DMS153 (cell line): ENCODE results near the gene MST1.
"Not testable (repeated sequence)": the region's sequence is repeated elsewhere in the genome, so short reads cannot be mapped to it uniquely, and the experiment has no call there.

Experiments used
- DNase-seq: peaks from one replicate; lab custom pipeline; 2025; lab: John Stamatoyannopoulos, UW

MST1 gene

DNA sequence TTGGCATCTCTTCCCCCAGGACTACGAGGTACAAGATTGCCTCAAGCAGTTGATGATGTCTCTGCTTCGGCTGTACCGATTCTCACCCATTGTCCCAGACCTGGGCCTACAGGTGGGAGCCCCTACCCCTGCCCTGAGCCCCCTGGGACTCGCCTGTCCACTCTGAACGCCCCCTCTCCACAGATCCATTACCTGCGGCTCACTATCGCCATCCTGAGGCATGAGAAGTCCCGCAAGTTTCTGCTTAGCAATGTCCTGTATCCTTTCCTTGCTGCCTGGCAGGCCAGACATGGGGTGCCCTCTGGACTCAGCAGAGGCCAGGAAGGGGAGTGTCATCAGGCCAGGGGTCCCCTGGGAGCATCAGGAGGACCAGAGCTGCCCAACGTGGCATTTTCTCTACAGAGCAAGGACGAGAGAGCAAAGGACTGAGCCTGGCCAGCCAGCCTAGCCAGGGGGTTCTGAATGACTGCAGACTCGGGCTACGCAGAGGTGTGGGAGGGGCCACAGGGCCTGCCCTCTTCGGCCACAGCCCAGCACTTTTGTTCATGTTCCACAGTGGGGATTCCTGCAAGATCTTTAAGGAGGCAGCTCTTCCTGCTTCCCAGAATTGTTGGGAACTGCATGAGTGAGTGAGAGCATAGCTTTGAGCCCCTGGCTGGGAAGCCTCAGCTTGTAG, 11.3 kb upstream of the MST1 start:
- DNase-seq, result no peak

DNA sequence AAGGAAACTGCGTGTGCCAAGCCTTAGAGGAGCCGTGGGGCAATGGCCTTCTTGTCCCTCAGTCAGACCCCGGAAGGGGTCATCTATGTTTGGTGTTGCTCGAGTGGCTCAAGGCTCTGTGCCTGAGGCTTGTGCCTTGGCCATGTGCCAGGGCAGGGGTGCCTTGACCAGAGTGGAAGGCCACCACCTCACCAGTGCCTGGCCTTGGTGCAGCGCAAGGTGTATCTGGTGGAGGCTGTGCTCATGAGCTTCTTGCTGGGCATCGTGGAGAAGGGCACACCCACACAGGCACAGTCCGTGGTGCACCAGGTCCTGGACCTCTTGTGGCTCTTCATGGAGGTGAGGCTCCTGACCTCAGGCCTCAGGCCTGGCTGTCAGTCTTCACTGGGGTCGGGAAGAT, 10.7 kb upstream of the MST1 start:
- no peak for DNase-seq

DNA sequence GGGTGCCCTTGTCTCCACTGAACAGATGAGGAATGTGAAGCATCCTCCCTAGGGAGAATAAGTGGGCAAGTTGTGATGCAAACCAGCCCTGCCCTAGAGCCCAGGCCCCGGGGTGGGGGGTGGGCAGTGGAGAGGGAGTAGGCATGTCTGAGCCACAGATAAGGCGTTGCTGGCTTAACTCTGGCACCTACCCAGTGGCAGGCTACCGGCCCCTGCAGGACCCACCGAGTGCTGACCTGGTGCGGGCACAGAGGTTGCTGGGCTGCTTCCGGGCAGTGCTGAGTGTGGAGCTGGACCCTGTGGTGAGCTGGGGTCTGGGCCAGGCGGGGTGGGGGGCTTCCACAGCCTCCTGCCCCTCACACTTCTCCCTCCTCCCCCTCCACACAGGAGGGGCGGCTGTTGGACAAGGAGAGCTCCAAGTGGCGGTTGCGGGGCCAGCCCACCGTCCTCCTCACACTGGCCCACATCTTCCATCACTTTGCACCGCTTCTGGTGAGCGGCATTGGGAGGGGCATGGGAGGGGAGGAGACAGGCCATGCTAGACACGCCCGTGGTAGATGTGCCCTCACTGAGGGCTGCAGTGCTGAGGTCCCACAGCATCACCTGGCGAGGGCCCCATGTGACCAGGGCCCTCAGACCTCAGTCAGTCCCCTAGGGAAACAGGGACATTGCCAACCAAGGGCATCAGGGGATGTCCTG, 10.2 kb upstream of the MST1 start:
- DNase-seq, result no peak

DNA sequence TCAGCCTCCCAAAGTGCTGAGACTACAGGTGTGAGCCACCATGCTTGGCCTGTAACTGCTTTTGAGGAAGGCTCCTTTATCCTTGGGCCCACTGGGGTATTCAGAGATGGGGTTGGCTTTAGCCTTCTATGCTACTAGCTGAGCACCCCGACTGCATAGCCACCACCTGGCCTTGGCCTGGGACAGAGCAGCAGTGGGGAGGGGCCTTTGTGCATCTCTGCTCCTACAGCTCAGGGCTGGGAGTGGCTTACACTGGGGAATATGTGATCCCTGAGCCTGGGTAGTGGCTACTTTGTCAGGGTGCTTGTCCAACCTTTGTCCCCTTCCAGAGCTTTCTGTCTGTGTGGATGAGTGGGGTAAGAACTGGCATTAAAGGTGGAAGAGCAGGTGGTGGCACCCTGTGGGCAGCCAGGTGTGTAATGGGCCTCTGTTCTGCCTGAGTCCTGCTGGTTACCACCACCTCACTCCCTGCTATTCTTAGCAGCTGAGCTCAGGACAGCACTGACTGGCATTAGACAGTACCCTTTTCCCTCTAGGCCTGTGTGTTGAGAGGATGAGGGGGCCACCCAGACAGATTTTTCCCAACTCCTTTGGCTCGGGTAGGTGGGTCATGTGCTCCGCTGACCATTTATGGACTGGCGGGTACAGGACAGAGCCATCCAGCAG, 6.2 kb upstream of the MST1 start:
- not testable (repeated sequence) for DNase-seq

DNA sequence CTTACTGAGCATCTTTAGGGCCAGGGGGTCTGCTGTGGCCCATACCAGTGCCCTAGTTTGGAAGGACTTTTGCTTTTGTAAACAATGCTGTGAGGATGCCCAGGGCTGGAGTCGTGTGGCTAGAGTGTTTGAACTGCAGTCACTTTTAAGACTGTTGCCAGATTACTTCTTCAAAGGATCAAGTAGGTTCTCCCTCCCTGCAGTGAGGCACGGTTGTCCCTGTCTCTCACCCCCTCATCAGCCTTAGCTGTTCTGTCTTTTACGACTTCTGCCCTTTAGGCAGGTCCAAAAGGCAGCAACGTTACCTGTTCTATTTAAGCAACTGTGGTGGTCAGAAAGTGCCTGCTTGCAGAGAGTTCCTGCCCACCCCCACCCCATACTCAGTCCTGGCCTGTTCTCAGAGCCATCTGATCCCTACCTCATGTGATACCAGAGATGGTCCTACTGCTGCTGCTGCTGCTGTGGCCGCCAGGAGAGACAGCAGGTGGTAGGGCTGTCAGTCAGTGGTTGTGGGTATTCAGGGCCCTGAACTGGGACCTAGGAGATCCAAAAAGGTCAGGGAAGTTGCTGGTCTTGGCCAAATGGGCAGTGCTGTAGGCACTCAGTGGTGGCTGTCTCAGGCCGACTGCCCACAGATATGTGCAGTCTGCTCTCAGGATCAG, 5.3 kb upstream of the MST1 start:
- DNase-seq, result not testable (repeated sequence)

DNA sequence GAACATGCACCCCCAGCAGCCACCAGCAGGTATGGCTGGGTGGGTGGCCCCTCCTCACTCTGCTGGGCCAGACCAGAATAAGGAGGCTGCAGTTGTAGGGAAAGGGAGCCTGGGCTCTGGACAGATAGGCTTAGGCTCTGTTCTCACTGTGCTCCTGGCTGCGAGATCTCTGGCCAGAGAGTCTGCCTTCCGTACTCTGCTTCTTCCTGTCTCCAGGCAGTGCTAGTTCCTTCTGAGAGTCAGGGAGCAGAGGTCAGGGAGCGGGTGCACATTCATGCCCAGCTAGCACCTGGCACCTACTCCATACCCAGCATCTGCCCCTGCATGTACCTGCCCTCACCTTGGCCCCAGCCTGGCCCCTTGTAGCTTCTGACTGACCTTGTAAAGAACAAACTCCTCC, 2.2 kb upstream of the MST1 start:
- DNase-seq, result not testable (repeated sequence)

DNA sequence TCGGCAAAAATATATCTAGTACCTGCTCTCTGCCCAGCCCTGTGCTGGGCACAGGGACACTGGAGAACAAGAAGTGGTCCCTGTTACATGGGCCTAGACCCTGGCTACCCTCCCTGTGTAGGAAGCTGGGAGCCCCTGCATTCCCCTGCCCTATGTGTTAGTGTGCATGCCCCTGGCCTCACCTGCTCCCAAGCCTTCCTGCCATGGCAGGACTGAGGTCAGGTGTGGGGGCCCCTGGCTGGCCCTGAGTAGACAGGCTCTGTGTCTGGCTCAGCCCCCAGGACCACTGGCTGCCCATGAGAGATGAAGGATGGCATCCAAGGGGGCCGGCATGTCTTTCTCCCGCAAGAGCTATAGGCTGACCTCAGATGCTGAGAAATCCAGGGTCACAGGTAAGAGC, 1.6 kb upstream of the MST1 start:
- not testable (repeated sequence) for DNase-seq

DNA sequence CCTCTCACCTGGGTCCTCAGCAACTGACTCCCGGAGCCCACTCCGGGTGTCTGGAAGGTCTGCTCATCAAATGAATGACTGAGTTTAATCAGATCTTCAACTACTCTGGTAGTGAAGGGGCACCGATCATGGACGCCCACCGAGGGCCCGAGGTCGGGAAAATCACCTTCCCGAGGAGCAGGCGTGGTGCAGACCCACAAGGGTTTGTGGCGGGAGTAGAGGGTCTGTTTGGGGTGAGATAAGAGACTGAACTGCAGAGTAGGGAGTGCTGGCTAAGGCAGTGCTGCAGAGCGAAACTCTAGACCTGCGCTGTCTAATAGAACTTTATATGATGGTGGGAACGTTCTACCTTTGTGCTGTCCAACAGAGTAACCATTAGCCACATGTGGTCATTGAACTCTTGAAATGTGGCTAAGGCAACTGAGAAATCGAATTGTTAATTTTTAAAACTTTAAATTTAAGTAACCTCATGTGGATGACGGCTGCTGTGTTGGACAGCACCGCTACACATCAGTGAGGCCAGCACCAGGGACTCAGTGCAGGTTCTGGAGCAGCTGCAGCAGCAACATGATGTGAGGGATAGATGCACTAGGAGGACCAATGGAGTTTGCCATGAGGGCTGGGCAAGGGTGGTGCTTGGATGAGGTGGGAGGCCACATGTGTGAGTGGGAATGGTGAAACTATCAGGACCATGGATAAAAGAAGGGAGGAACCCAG, 792 bp upstream of the MST1 start:
- not testable (repeated sequence) for DNase-seq

DNA sequence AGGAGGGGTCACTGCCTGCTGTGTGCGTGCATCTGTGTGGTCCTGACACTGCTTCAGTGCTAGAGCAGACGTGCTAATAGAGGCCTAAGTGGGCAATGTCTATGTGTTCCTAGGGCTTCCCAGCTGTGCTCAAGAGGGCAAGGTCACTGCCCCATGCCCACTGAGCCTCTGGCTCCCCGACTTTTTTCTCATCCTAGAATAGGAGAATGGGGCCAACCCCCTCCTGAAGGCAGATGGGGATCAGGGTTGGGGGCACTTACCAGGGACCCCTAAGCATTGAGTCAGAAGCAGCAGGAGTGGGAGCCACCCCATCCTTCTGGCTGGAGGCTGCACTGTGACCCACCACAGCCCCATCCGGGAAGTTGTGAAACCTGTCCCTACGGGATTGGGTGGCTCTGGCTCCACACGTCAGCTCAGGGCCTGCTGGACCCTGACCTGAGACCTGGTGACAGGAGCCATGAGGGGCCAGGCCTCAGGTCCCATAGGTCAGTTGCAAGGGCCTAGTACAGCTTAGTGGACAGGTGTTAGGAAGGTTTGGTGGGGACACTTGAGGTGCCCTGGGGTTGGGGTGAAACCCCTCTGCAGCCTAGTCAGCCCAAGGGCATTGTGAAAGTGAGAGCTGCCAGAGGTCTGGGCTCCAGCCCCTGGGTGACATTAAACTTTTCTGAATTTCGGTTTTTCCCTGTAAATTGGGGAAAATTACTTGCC, 782 bp downstream of the MST1 start:
- DNase-seq, result not testable (repeated sequence)

DNA sequence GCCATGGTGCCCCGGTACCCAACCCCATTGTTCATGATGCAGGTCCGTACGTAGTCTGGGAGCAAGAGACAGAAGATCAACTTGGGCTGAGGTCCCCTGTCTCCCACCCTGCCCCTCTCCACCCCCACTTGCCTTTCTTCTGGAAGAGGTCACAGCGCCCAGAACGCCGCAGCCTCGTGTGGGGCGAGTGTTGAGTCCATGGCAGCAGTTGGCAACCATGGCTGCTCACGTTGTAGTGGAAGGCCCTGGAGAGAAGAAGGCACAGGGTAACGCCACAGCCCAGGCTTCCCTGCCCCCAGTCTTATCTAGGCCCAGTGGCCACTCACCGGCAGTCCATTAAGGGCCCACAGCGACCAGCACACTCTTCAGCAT, 1.9 kb downstream of the MST1 start:
- DNase-seq, result not testable (repeated sequence)

DNA sequence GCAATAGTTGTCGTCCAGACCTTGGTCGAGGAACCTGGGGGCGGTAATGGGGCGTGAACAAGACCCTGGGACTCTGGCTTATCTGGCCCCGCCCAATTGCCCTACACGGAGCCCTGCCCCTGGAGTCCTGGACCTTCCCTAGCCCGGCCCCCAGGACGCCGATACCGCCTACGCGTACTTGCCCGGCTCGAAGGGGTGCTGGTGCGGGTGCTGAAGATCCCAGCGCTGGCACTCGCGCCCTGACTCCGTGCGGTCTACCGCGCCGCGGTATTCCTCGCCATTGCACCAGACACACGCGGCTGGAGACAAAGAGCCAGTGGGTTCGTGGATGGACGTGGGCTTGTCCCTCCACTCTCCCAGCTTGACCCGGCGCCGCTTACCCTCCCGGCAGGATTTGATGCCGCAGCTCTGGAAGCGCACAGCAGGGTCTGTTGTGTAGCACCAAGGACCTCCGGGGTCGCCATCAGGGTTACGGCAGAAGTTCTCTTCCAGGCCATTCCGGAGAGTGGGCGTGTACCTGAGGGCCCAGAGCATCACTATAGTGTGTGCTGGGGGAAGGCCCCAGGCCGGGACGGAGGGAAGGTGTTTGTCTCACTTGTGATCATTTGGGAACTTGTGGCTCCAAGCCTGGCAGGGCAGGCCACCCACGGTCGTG, 2.4 kb downstream of the MST1 start:
- not testable (repeated sequence) for DNase-seq

DNA sequence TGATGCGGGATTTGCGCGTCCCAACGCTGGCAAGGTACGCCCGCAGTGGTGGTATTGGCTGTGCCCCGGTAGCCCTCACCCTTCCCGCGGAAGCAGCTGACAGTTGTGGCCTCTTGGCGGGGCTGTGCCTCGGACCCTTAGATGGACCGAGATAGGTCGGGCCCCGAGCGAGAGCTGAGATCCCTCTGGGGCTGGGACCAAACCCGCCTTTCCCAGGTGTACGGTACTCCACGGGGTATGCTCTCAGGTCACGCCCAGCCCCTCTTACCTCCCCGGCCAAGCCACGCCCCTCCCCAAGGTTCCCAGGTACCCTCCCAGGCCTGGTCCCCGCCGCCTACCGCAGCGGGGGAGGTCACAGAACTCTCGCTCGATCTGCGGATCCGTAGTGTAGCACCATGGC, 2.9 kb downstream of the MST1 start:
- DNase-seq, result not testable (repeated sequence)

DNA sequence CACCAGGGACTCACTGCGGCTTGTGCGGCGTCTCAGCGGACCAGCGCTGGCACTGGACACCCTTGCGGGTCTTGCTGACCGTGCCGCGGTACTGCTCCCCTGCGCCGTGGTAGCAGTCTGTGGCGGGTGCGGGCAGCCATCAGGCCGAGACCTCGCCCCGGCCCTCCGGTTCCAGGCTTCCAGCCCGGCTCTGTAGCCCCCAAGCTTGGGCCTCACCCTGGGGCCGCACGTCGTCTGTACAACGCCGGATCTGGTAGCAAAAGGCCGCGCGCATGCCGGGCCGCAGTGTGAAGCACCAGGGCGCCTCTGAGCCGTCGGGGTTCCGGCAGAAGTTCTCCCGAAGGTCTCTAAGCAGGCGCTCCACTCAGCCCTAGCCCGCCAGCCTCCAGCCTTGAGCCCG, 3.4 kb downstream of the MST1 start:
- not testable (repeated sequence) for DNase-seq

DNA sequence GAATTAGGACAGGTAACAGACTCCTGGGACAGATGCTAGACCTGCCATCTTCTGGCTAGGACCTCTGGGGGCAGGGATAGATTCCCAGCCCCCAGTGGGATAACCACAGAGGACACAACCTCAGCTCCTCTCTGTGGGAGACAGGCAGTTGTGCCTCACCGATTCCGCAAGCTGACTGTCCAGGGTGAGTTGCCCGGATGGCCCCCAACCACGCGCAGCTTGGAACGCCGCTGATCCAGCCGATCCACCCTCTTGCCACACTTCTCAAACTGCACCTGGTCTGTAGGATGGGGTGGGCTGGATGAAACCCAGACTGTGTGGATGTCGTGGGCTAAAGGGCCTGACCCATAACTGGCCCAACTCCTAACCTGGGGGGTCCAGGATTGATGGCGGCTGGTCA, 4.2 kb downstream of the MST1 start:
- DNase-seq, result not testable (repeated sequence)

DNA sequence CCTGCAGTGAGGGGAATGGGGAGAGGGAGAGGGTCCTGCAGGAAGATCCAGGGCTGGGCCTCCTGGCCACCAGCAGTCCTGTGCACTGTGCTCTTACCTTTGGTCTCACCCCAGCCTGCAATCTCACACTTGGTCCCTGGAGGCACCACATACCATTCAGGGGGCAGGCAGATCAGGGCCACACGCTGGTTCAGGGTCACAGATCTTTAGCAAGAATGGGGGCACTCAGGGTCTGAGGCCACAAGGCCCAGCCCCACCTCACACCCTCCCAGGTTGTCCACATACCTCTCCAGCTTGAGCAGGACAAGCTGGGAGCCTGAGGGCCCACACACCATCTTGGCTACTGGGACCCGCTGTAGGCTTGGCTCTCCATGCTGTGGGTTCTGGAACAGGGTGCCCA, 4.8 kb downstream of the MST1 start:
- DNase-seq, result not testable (repeated sequence)

DNA sequence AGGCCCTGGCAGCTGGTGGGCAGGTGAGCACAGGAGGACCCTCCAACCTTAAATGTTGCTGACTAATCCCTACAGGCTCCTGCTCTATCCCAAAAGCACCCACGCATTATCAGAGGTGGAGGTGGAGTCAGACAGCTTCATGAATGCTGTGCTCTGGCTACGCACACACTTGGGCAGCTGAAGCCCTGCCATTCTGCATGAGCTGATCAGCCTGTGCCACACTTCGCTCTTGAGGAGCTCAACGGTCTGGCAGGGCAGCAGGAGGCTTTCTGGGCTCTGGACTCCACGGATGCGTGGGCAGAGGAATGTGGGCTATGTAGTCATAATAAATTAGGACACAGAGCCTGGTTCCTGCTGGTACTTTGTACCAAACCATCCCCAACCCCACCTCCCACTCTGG, 6.1 kb downstream of the MST1 start:
- no peak for DNase-seq

DNA sequence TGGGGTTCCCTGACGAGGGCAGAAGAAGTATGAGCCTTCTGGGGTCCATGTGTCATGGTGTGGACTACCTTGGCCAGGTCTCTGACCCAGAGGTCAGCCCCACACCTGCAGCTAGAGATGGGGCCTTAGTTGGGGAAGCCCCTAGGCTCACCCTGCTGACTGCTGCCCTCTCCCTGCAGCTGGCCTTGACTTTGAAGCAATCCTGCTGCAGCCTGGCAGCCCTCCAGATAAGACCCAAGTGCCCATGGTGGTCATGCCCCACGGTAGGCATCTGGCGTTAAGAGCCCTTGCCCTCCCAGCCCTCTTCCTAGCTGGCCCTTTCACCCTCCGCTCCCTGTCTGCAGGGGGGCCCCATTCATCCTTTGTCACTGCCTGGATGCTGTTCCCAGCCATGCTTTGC, 7.7 kb downstream of the MST1 start:
- DNase-seq, result no peak

DNA sequence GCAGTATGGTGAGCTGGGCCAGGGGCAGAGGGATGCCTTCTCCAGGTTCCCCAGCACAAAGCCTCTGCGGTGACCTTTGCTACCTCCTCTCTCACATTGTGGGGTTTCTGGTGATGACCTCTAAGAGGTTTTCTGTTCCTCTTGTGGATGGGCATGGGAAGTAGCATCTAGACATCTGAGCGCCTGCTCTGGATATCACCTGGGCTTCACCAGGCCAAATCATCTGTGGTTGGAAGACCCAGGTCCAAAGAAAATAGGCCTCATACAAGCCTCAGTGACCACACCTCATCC, 8.1 kb downstream of the MST1 start:
- no peak for DNase-seq

DNA sequence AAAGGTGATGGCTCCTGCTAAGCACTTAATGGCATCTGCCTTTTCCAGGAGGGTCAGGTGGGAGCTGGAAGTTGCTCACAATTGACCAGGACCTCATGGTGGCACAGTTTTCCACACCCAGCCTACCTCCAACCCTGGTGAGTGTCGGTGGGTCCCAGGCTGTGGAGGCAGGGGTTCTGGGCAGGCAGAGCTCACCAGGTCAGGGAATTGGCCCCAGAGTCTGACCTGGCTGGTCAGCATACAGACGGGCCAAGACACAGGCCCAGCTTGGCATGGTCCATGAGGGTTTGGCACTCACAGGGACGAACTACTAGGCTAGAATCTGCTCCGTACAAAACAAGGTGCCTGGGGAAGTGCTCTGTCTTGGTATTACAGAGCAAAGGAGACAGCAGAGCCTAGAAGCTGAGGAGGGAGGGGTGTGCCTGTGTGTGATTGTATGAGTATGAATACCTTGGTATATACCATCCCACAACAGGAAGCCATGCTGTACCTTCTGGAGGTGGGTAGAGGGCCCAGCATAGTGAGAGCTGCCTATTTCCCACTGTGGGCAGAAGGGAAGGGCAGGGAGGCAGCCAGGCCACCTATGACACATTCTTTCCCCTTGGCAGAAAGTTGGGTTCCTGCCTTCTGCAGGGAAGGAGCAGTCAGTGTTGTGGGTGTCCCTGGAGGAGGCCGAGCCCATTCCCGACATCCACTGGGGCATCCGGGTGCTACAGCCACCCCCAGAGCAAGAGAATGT, 8.6 kb downstream of the MST1 start:
- DNase-seq, result no peak

DNA sequence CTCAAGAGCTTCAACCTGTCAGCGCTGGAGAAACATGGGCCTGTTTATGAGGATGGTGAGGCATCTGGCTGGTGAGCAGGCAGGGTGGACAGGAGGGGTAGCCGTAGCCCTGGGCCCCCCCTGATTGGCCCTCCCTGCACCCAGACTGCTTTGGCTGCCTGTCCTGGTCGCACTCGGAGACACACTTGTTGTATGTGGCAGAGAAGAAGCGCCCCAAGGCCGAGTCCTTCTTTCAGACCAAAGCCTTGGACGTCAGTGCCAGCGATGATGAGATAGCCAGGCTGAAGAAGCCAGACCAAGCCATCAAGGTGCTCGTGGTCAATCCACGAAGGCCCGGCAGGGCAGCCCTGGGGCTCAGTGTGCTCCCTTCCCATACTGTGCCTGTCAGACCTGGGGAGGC, 13.4 kb downstream of the MST1 start:
- no peak for DNase-seq
